GM06990 (cell line): ENCODE results near the gene ZBTB7C.

ENCODE experiments used
- DNase-seq: peaks from one replicate; pipeline ENCODE4 v3.0.0-alpha.2; 2011; ENCODE audit not compliant: insufficient read length; ENCODE audit errors: extremely low read depth
- H3K27me3 ChIP-seq: replicated peaks from 2 replicates; pipeline ENCODE4 v1.6.0; 2011; ENCODE audit warnings: low read length; ENCODE audit not compliant: control insufficient read depth, insufficient read depth
- H3K36me3 ChIP-seq: 2 replicates; pipeline ENCODE4 v1.5.1; 2011; ENCODE audit warnings: low read length; ENCODE audit not compliant: control insufficient read depth, insufficient read depth
- H3K4me3 ChIP-seq: replicated peaks from 2 replicates; pipeline ENCODE4 v1.5.1; 2011; ENCODE audit warnings: low read depth, mild to moderate bottlenecking, control low read depth, low read length
- TF ChIP-seq, protein P1 (sequence below): IDR thresholded peaks from 2 replicates; pipeline ENCODE4 v1.5.1; 2011; ENCODE audit warnings: low read length, control low read depth, mild to moderate bottlenecking, inconsistent platforms; ENCODE audit not compliant: insufficient read depth, poor library complexity, severe bottlenecking

The ZBTB7C gene

DNA sequence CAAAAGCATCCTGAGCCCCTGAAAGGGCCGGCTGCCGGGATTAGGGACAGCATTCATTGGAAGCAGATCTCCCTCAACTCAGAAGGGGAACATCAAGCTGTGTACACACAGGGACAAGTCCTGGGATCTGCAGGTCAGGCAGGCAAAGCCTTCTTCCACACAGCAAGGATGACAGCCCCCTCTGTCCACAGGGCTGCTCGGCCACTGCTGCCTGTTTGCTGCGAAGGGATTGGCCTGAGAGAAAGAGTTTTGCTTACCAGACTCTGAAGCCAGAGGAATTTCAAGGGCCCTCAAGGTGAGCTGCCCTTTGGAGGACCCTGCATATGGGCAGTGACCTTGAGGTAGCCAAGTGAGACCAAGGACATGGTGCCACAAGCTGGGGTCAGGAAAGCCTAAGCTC is 11.1 kb downstream of the ZBTB7C start:
- TF ChIP-seq, protein P1, sequence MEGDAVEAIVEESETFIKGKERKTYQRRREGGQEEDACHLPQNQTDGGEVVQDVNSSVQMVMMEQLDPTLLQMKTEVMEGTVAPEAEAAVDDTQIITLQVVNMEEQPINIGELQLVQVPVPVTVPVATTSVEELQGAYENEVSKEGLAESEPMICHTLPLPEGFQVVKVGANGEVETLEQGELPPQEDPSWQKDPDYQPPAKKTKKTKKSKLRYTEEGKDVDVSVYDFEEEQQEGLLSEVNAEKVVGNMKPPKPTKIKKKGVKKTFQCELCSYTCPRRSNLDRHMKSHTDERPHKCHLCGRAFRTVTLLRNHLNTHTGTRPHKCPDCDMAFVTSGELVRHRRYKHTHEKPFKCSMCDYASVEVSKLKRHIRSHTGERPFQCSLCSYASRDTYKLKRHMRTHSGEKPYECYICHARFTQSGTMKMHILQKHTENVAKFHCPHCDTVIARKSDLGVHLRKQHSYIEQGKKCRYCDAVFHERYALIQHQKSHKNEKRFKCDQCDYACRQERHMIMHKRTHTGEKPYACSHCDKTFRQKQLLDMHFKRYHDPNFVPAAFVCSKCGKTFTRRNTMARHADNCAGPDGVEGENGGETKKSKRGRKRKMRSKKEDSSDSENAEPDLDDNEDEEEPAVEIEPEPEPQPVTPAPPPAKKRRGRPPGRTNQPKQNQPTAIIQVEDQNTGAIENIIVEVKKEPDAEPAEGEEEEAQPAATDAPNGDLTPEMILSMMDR, result no peak
- H3K36me3 ChIP-seq, result no peaks in the 10 kb centered on the region
- DNase-seq, result no peak
- H3K4me3 ChIP-seq, result no peak overlapping the region
- no peaks in the 10 kb centered on the region; the same call in none of the 2 replicates for H3K27me3 ChIP-seq

DNA sequence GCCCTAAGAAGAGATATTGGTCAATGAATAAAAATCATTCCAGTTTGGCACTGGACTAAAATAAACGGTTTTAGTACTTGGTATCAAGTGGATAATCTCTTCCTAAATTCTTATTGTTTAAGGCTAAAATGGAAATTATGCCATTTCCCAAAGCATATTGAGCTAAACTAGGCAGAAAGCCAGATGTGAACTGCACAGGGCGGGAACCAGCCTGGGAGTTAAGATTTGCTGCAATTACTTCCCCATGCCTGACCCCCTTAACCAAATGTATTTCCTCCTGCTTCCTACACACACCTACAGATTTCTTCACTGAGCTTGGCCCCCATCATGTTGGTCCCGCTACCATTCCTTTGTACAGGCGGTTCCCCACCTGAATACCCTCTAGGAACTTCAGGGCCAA is 12.2 kb downstream of the ZBTB7C start:
- no peaks in the 10 kb centered on the region; the same call in none of the 2 replicates for H3K27me3 ChIP-seq
- TF ChIP-seq, protein P1, result no peak

DNA sequence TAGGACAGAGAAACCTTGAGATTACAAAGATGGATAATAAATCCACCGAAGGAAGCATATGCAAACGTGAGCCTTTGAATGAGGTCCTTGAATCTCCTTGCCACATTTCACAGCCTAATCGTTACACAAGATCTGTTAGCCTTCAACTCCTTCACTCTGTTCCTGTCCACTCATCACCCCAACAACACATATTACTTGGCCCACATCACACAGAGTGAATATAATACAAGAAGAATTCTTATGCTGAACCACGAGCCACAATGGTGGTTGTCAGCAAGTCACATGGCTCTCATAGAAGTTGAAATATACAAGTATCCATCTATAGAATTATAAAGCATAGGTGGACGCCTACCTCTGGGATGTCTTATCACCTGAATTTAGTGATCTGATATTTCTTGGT is 12.6 kb downstream of the ZBTB7C start:
- Histone ChIP-seq H3K27me3 (no peaks in the 10 kb centered on the region; the same call in none of the 2 replicates), H3K36me3 (no peaks in the 10 kb centered on the region), H3K4me3 (no peak overlapping the region)
- TF ChIP-seq, protein P1, result no peak
- no peak for DNase-seq

More for the DNA sequence above, 12.2 kb downstream of the ZBTB7C start:
- Histone ChIP-seq H3K4me3 (no peak overlapping the region), H3K36me3 (no peaks in the 10 kb centered on the region)
- DNase-seq, result no peak

DNA sequence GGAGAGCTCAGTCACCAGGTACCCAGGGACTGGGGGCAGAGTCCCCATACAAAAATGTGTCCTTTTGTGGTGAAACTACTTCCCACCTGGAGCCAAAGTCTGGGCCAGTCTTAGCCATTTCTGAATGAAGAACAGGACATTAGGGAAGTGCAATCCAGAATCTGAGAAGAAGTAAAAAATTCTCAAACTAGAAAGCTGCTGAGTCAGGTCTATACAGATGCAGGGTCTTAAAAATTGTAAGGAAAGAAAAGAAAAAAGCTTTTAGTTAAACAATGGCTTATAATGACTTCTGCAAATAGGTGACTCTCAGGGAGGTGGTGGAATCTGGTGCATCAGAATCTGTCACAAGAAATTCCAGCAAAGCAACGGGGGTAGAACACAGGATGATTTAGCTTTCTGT is 13.5 kb downstream of the ZBTB7C start:
- TF ChIP-seq, protein P1, result no peak
- Histone ChIP-seq H3K4me3 (no peak overlapping the region), H3K36me3 (no peaks in the 10 kb centered on the region), H3K27me3 (no peaks in the 10 kb centered on the region; the same call in none of the 2 replicates)
- no peak for DNase-seq

DNA sequence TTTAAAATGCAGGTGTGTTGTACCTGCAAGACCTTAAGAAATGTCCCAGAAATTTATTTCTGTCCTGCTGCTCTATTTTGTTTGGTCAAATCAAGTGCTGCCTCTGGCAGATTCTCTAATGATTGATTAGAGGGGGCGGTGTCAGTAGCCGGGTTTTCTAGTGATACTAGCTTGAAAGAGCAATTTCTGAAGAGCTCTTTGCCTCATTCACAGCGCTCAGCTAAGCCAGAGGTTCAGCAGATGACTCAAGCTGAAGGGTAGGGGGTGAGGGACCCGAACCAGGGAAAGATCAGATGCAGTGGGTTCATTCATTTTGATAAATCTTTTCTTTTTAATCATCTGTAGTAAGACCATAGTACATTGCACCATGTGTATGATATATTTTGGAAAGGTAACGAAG is 15.0 kb downstream of the ZBTB7C start:
- no peak for DNase-seq
- Histone ChIP-seq H3K4me3 (no peak overlapping the region), H3K36me3 (no peaks in the 10 kb centered on the region), H3K27me3 (no peaks in the 10 kb centered on the region; the same call in none of the 2 replicates)
- TF ChIP-seq, protein P1, result no peak

DNA sequence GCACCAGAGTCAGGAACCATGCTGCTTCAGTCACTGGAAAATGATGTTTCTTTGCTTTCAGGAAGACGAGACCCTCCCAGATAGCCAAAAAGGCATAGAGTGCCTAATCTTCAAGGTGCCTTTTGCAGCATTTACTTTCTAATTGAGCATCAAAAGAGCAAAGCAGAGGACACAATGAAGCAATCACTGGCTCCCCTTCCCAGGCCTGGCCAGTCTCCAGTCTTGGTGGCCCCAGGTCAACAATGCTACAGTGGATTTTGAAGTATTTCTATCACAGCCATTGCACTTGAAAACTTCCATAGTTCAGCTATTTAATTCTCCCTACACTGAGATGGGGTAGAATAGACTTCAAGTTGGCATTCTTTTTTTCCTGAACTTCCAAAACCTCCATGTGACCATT is 15.4 kb downstream of the ZBTB7C start:
- no peaks in the 10 kb centered on the region; the same call in none of the 2 replicates for H3K27me3 ChIP-seq
- TF ChIP-seq, protein P1, result no peak
- no peaks in the 10 kb centered on the region for H3K36me3 ChIP-seq
- no peak for DNase-seq
- H3K4me3 ChIP-seq, result no peak overlapping the region
